HCT116 (cell line): ENCODE measurements around the gene TWIST2. TPM values are rescaled to one million over a fixed set of nuclear protein-coding genes. Genes with fewer than 3 reads are reported as not detected.

Source experiments
- ATAC-seq: fragments of 200-7000 bp; cut with Tn5 transposase; 2 replicates; pipeline ENCODE4 v1.9.1; 2020; ENCODE audit warnings: mild to moderate bottlenecking, moderate library complexity
- BruUV-seq: library from RNA; stranded (reverse); fragments of 400-500 nt; replicated peaks from 2 replicates; lab custom pipeline; 2021; lab: Mats Ljungman, UMichigan
- CTCF ChIA-PET: fragments of 300-600 bp; sonication (Branson Sonifier 250); formaldehyde crosslinking; loops from one replicate; lab custom pipeline; 2021; ENCODE audit warnings: antibody characterized with exemption; lab: Charles Lee
- POLR2A ChIA-PET: fragments of 300-600, 350-600 bp; sonication (Branson Sonifier 250); formaldehyde crosslinking; loops from one replicate; lab custom pipeline; 2021; ENCODE audit warnings: antibody characterized with exemption; lab: Charles Lee
- RAD21 ChIA-PET, 2 experiments: fragments of 300-600 bp; sonication (Branson Sonifier 250); formaldehyde crosslinking; loops; one replicate each; lab custom pipeline; 2023; ENCODE audit warnings: low total read pairs in 2 of 2; ENCODE audit not compliant: uncharacterized antibody in 2 of 2, unreplicated experiment in 2 of 2, low non-redundant PET in 1 of 2; lab: Charles Lee
- DNase-seq: peaks from one replicate; pipeline ENCODE4 v3.0.0-alpha.2; 2010; ENCODE audit warnings: low read depth, low spot score
- H2AFZ ChIP-seq: fragments of 200-600 bp; shearing (Covaris generic), sonication (generic); 2 replicates; pipeline ENCODE4 v1.6.1; 2017; ENCODE audit warnings: low read depth, mixed run types, mixed read lengths, antibody characterized with exemption, low read length; ENCODE audit not compliant: poor library complexity, severe bottlenecking
- H3K27ac ChIP-seq: 2 replicates; pipeline ENCODE4 v1.5.1; 2012; ENCODE audit warnings: low read depth, low read length
- H3K27me3 ChIP-seq: fragments of 200-600 bp; sonication (generic); 2 replicates; pipeline ENCODE4 v1.6.1; 2016; ENCODE audit warnings: mixed run types, low read length, mixed read lengths; ENCODE audit not compliant: insufficient read depth
- H3K36me3 ChIP-seq, 2 experiments: fragments of 200-500 bp in 1 of 2; fragments of 200-600 bp in 1 of 2; sonication (Bioruptor generic) in 1 of 2; sonication (generic) in 1 of 2; 2 replicates each; pipeline versions ENCODE4 v1.5.1 to v1.6.1; 2014 to 2016; ENCODE audit warnings: low read length in 2 of 2, inconsistent platforms in 1 of 2, mixed read lengths in 1 of 2, mixed run types in 1 of 2; ENCODE audit not compliant: insufficient read depth in 2 of 2, control insufficient read depth in 1 of 2
- H3K4me1 ChIP-seq, 2 experiments: fragments of 200-600 bp in 1 of 2; sonication (generic) in 1 of 2; 2 replicates each; pipeline versions ENCODE4 v1.5.1 to v1.6.1; 2012 to 2017; ENCODE audit warnings: low read length in 2 of 2, inconsistent platforms in 1 of 2, mild to moderate bottlenecking in 1 of 2, mixed read lengths in 1 of 2, mixed run types in 1 of 2, moderate library complexity in 1 of 2; ENCODE audit not compliant: insufficient read depth in 2 of 2, control insufficient read depth in 1 of 2
- H3K4me2 ChIP-seq: fragments of 200-600 bp; sonication (generic); 2 replicates; pipeline ENCODE4 v1.6.1; 2017; ENCODE audit warnings: mixed run types, low read length, mixed read lengths
- H3K4me3 ChIP-seq, 2 experiments: fragments of 200-600 bp in 1 of 2; sonication (generic) in 1 of 2; replicated peaks in 1 of 2; 2 replicates each; pipeline ENCODE4 v1.5.1; 2011 to 2016; ENCODE audit warnings: low read length in 2 of 2, control low read depth in 1 of 2, low read depth in 1 of 2, mild to moderate bottlenecking in 1 of 2, mixed read lengths in 1 of 2, mixed run types in 1 of 2
- H3K79me2 ChIP-seq: fragments of 200-600 bp; sonication (generic); 2 replicates; pipeline ENCODE4 v1.6.1; 2017; ENCODE audit warnings: mild to moderate bottlenecking, mixed run types, low read length, moderate library complexity, mixed read lengths; ENCODE audit not compliant: insufficient read depth
- H3K9ac ChIP-seq: fragments of 200-600 bp; sonication (generic); 2 replicates; pipeline ENCODE4 v1.6.1; 2016; ENCODE audit warnings: low read length, mixed read lengths
- H3K9me2 ChIP-seq: fragments of 200-600 bp; sonication (generic), shearing (Covaris generic); 2 replicates; pipeline ENCODE4 v1.6.1; 2017; ENCODE audit warnings: mixed run types, mild to moderate bottlenecking, moderate library complexity; ENCODE audit not compliant: insufficient read depth
- H3K9me3 ChIP-seq, 2 experiments: fragments of 200-500 bp in 1 of 2; fragments of 200-600 bp in 1 of 2; sonication (Bioruptor generic) in 1 of 2; sonication (generic) in 1 of 2; 2 replicates each; pipeline ENCODE4 v1.6.1; 2014 to 2017; ENCODE audit warnings: low read length in 2 of 2, mixed read lengths in 2 of 2, inconsistent platforms in 1 of 2, low read depth in 1 of 2, mild to moderate bottlenecking in 1 of 2, mixed run types in 1 of 2, moderate library complexity in 1 of 2; ENCODE audit not compliant: control insufficient read depth in 1 of 2, insufficient read depth in 1 of 2
- H4K20me1 ChIP-seq: fragments of 200-600 bp; sonication (generic), shearing (Covaris generic); 2 replicates; pipeline ENCODE4 v1.6.1; 2017; ENCODE audit warnings: mixed run types, mild to moderate bottlenecking, moderate library complexity; ENCODE audit not compliant: insufficient read depth
- EGR1 ChIP-seq: IDR thresholded peaks from 2 replicates; pipeline ENCODE4 v1.6.1; 2012; ENCODE audit warnings: low read depth
- ELF1 ChIP-seq: IDR thresholded peaks from 2 replicates; pipeline ENCODE4 v1.6.1; 2012; ENCODE audit warnings: low read depth, borderline replicate concordance
- EZH2phosphoT487 ChIP-seq: fragments of 200-600 bp; IDR thresholded peaks from 2 replicates; pipeline ENCODE4 v1.6.1; 2018; ENCODE audit warnings: antibody characterized with exemption, borderline replicate concordance
- POLR2A ChIP-seq: IDR thresholded peaks from 2 replicates; pipeline ENCODE4 v1.7.0; 2011; ENCODE audit warnings: borderline replicate concordance; ENCODE audit not compliant: insufficient read depth, insufficient read length; ENCODE audit errors: extremely low read depth
- POLR2AphosphoS5 ChIP-seq: IDR thresholded peaks from 2 replicates; pipeline ENCODE4 v1.6.1; 2011; ENCODE audit warnings: mild to moderate bottlenecking, low read depth, low read length, moderate library complexity
- SP1 ChIP-seq: IDR thresholded peaks from 2 replicates; pipeline ENCODE4 v1.6.1; 2012; ENCODE audit warnings: low read depth
- TCF7L2 ChIP-seq: IDR thresholded peaks from 2 replicates; pipeline ENCODE4 v1.7.0; 2011; ENCODE audit warnings: borderline replicate concordance, inconsistent platforms; ENCODE audit not compliant: insufficient read depth, insufficient read length; ENCODE audit errors: extremely low read depth
- YY1 ChIP-seq: IDR thresholded peaks from 2 replicates; pipeline ENCODE4 v1.6.1; 2011; ENCODE audit warnings: low read length, low read depth, moderate library complexity, mild to moderate bottlenecking; ENCODE audit not compliant: insufficient replicate concordance; ENCODE audit errors: extremely low read depth
- ZFX ChIP-seq: fragments of 450-650 bp; IDR thresholded peaks from 2 replicates; pipeline ENCODE4 v1.6.1; 2017
- ZNF274 ChIP-seq: fragments of 200-500 bp; sonication (Bioruptor generic); IDR thresholded peaks from 2 replicates; pipeline ENCODE4 v1.6.1; 2014; ENCODE audit warnings: mild to moderate bottlenecking, low read depth, low read length, inconsistent platforms
- intact Hi-C: fragments of 100-400 bp; cut with micrococcal nuclease; formaldehyde crosslinking; loops from 2 replicates; pipeline ENCODE4 v1.10.0; 2022
- total RNA-seq: library from RNA; stranded (reverse); gene quantifications from one replicate; pipeline ENCODE4 v1.2.1, GENCODE V29; 2021; ENCODE audit not compliant: unreplicated experiment
- TF ChIP-seq, protein P1 (sequence below): IDR thresholded peaks from 2 replicates; pipeline ENCODE4 v1.6.1; 2012; ENCODE audit warnings: low read depth
- TF ChIP-seq, protein P2 (sequence below): IDR thresholded peaks from 2 replicates; pipeline ENCODE4 v1.6.1; 2011; ENCODE audit warnings: mild to moderate bottlenecking, low read length, moderate library complexity; ENCODE audit not compliant: insufficient replicate concordance; ENCODE audit errors: extremely low read depth
- TF ChIP-seq, protein P3 (sequence below), 3 experiments: fragments of 200-600 bp in 1 of 3; sonication (generic) in 1 of 3; IDR thresholded peaks in 2 of 3; conservative IDR thresholded peaks in 1 of 3; 2 replicates each; pipeline ENCODE4 v1.5.1; 2012 to 2017; ENCODE audit warnings: low read depth in 2 of 3, low read length in 2 of 3, antibody characterized with exemption in 1 of 3, borderline replicate concordance in 1 of 3, control low read depth in 1 of 3, mild to moderate bottlenecking in 1 of 3, mixed read lengths in 1 of 3, mixed run types in 1 of 3, moderate library complexity in 1 of 3; ENCODE audit not compliant: insufficient read depth in 1 of 3

Gene TWIST2
- total RNA-seq, 1 experiment from 2014 or later, result not detected

DNA sequence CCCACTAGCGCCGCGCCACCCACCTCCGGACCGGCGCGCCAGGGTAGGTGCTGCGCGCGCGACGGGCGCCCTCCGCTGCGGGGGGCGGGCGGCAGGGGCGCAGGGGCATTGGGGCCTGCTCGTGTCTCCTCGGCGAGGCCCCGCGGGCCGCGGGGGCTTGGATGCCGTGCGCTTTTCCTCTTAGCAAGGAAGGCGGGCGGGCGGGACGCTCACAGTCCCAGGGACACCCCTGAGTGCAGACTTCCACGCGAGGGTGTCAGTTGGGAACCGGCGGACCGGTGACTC, 748 bp downstream of the TWIST2 start:
- H4K20me1 ChIP-seq, result no peaks in the 10 kb centered on the region
- H3K4me3 ChIP-seq, result no peak overlapping the region
- no peak overlapping the region for H3K4me2 ChIP-seq
- no peak for ATAC-seq
- H3K79me2 ChIP-seq, result no peaks in the 10 kb centered on the region
- H3K9ac ChIP-seq, result no peak overlapping the region
- H3K27ac ChIP-seq, result no peak overlapping the region
- no peaks in the 10 kb centered on the region for H3K9me3 ChIP-seq
- no peaks in the 10 kb centered on the region for H3K4me1 ChIP-seq
- H3K27me3 ChIP-seq, result peaks cover 2% of the 10 kb centered on the region; the same call in 1 of the 2 replicates
- TF ChIP-seq EZH2phosphoT487, result no peak
- no peak for TF ChIP-seq YY1
- TF ChIP-seq ZNF274, result no peak
- TF ChIP-seq EGR1, result no peak
- no peak for TF ChIP-seq ELF1
- TF ChIP-seq POLR2A, result no peak
- no peak for TF ChIP-seq SP1
- no peak for TF ChIP-seq POLR2AphosphoS5
- TF ChIP-seq, protein P1, sequence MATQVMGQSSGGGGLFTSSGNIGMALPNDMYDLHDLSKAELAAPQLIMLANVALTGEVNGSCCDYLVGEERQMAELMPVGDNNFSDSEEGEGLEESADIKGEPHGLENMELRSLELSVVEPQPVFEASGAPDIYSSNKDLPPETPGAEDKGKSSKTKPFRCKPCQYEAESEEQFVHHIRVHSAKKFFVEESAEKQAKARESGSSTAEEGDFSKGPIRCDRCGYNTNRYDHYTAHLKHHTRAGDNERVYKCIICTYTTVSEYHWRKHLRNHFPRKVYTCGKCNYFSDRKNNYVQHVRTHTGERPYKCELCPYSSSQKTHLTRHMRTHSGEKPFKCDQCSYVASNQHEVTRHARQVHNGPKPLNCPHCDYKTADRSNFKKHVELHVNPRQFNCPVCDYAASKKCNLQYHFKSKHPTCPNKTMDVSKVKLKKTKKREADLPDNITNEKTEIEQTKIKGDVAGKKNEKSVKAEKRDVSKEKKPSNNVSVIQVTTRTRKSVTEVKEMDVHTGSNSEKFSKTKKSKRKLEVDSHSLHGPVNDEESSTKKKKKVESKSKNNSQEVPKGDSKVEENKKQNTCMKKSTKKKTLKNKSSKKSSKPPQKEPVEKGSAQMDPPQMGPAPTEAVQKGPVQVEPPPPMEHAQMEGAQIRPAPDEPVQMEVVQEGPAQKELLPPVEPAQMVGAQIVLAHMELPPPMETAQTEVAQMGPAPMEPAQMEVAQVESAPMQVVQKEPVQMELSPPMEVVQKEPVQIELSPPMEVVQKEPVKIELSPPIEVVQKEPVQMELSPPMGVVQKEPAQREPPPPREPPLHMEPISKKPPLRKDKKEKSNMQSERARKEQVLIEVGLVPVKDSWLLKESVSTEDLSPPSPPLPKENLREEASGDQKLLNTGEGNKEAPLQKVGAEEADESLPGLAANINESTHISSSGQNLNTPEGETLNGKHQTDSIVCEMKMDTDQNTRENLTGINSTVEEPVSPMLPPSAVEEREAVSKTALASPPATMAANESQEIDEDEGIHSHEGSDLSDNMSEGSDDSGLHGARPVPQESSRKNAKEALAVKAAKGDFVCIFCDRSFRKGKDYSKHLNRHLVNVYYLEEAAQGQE, result no peak
- TF ChIP-seq, protein P2, sequence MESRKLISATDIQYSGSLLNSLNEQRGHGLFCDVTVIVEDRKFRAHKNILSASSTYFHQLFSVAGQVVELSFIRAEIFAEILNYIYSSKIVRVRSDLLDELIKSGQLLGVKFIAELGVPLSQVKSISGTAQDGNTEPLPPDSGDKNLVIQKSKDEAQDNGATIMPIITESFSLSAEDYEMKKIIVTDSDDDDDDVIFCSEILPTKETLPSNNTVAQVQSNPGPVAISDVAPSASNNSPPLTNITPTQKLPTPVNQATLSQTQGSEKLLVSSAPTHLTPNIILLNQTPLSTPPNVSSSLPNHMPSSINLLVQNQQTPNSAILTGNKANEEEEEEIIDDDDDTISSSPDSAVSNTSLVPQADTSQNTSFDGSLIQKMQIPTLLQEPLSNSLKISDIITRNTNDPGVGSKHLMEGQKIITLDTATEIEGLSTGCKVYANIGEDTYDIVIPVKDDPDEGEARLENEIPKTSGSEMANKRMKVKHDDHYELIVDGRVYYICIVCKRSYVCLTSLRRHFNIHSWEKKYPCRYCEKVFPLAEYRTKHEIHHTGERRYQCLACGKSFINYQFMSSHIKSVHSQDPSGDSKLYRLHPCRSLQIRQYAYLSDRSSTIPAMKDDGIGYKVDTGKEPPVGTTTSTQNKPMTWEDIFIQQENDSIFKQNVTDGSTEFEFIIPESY, result no peak
- TF ChIP-seq, protein P3, sequence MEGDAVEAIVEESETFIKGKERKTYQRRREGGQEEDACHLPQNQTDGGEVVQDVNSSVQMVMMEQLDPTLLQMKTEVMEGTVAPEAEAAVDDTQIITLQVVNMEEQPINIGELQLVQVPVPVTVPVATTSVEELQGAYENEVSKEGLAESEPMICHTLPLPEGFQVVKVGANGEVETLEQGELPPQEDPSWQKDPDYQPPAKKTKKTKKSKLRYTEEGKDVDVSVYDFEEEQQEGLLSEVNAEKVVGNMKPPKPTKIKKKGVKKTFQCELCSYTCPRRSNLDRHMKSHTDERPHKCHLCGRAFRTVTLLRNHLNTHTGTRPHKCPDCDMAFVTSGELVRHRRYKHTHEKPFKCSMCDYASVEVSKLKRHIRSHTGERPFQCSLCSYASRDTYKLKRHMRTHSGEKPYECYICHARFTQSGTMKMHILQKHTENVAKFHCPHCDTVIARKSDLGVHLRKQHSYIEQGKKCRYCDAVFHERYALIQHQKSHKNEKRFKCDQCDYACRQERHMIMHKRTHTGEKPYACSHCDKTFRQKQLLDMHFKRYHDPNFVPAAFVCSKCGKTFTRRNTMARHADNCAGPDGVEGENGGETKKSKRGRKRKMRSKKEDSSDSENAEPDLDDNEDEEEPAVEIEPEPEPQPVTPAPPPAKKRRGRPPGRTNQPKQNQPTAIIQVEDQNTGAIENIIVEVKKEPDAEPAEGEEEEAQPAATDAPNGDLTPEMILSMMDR (IDR thresholded peaks at IDR 0.05 in 2 of 3, conservative IDR thresholded peaks at IDR 0.05 in 1 of 3; ENCODE audit: borderline replicate concordance in 1 of 3, insufficient read depth in 1 of 3, low read depth in 2 of 3, low read length in 2 of 3), result no peak
- TF ChIP-seq ZFX, result no peak
- TF ChIP-seq TCF7L2, result no peak
- H3K9me2 ChIP-seq, result no peaks in the 10 kb centered on the region
- DNase-seq, result no peak
- ChIA-PET POLR2A (no interaction called here), CTCF (no interaction called here), RAD21 (no interaction called here)
- no peaks in the 10 kb centered on the region for H3K36me3 ChIP-seq
- BruUV-seq, result no TSS peak
- intact Hi-C loops, result no loop called here
- H2AFZ ChIP-seq, result no peak overlapping the region
